Fibroblast of skin of right quadriceps (primary cell): ENCODE measurements around the gene ELMOD1.
"Not testable (repeated sequence)": the region's sequence is repeated elsewhere in the genome, so short reads cannot be mapped to it uniquely, and the experiment has no call there.

ENCODE experiments used
- DNase-seq: peaks from one replicate; pipeline ENCODE4 v3.0.0-alpha.2; 2013

The ELMOD1 gene

DNA sequence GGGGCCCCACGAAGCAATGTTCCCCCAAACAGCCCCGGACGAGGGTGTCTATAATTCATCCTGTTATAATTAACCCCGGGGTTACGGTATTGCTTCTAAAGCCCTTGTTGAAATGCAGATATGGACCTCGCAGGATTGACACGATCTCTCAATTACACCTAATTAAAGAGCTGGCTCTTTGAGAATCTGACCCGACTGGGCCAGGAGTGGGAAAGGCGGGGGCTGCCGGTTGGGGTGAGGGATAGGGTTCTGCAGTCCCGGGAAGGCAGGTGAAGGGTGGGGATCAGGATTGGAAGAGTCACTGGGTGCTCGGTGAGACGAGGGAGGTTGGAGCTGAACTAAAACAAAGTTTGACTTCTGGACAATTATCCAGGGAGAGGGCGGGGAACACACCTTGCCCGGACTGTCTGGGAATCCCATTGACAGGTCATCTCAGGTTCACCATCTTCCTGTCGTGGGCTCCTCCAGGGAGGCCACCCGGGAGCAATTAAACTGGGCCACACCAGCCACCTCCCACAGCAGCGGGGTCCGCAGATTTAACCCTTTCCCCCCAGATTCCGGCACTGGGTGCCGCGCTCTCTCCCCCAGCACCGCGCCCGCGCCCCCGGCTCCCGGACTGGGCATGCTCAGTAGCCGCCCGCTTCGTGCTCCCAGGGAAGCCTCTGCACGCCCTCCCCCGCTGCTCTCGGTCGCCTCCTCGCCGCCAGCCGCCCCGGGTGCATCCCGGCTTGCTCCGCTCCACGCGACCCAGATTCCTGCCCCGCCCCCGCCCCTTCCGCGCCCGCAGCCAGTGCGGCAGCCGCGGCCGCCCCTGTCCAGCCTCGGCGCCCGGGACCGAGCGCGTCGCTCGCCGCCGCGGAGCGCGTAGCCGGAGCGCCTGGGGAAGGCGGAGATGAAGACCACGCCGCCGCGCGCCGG is at the start of gene ELMOD1:
ELMOD1 (plus strand) TSS at position 688 of the 918 bp plus-strand sequence. CDS start 27,043 bp downstream, outside the sequence.
- DNase-seq: peak; percentile 37

DNA sequence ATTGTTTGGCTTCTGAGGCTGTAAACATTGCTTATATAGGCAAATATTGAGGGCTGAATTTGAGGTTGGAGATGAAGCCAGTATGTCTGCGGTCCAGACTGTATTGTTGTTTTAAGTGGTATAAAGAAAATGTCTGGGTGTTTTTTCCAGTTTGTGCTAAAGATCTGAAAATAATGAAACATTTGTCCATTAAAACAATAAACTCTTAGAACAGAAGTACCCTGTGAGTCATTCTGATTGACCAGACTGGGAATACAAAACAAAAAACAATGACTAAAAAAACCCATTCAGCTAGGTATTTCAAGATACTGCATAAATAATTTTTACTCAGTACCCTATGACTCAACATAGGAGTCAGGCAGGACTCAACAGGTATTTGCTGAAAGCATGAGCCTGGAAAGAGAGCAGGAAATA is 45.8 kb upstream of the ELMOD1 start:
- DNase-seq: peak; percentile 17

DNA sequence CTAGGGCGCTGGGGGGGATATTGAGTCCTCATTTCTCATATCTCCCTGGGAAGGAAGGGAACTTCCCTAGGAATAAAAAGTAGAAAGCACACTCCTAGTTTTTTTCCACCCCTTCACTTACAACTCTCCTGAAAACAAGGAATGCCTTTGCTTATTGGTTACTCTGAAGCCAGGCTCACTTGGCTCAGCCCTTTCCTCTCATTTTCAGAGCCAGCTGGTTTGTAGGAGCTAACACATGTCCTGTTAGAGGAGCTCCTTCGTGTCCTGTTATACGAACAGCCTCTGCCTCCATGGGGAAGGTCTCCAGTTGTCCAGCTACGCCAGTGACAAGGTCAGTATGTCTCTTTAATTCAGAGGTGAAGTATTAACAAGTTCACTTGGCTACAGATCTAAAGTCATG is 43.0 kb upstream of the ELMOD1 start:
- no peak for DNase-seq

DNA sequence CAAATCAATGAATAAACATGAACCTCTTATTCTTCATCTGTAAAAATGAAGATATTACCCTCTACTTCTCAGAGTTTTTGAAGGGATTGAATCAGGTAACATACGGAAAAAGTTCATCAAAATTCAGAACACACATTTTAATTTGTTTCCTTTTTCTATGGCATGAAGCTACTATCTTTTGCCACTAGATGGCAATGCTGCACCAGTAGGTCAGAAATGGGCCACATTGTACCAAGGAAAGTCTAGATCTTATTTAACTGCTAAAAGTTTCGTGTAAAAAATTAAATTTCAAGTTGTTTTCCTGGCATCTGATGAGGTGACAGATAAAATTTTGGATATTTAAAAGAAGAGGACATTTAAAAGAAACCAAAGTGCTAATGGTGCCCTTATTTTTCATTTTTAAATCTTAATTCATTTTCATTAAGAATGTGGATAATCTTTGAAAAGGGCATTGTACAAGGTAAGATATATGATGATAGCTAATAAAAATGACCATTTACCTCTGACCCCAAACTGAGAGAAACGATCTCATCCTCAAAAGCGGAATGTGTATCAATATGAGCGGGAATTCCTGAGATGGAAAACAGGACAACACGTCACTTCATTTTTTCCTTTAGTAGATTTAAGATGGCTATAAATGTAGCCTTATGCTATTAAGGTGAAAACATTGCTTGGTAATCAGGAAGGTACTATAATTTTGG is 41.5 kb upstream of the ELMOD1 start:
- peak; percentile 51 for DNase-seq

DNA sequence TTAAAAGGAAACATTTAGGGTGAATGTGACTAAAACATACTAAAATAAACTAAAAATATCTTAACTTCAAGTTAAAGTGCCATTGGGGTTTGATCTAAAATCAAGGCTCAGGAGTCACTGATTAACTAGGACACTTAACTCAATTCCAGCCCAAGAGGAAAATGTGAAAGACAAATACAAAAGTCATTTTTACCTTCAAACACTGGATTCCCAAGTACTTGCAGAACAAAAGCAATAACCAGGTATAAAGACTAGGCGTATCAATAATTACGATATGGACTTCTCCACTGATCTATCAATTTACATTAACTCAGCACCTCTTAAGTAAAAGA is 41.0 kb upstream of the ELMOD1 start:
- no peak for DNase-seq

DNA sequence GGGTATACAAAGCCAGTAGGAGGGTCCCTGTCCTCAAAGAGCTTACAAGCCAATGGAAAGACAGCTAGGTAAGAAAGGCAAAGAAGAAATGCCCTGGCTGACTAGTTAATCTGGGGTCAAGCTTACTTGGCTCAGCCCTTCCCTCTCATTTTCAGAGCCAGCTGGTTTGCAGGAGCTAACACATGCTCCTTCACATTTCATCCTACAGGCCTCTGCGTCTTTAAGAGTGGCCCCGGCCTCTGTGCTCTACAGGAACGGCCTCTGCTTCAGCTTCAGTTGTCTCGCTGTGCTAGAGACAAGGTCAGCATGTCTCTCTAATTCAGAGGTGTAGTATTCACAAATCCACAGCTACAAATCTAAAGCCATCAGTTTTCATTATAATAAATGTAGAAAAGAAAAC is 40.6 kb upstream of the ELMOD1 start:
- no peak for DNase-seq

DNA sequence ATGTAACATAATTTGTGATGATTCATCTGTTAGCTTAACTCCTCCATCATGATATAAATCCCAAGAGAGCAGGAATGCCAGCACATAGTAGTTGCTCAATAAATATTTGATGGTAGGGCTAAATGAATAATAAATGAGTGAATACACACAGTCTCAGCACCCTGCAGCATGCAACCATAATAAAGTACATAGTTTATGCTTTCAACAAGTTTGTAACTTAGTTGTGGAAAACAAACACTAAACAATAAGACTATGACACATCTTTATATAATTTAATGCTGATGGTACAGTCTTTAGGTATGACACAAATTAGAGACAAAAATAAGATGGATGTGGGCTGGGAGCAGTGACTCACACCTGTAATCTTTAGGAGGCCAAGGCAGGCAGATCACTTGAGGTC is 29.3 kb upstream of the ELMOD1 start:
- peak; percentile 89 for DNase-seq

DNA sequence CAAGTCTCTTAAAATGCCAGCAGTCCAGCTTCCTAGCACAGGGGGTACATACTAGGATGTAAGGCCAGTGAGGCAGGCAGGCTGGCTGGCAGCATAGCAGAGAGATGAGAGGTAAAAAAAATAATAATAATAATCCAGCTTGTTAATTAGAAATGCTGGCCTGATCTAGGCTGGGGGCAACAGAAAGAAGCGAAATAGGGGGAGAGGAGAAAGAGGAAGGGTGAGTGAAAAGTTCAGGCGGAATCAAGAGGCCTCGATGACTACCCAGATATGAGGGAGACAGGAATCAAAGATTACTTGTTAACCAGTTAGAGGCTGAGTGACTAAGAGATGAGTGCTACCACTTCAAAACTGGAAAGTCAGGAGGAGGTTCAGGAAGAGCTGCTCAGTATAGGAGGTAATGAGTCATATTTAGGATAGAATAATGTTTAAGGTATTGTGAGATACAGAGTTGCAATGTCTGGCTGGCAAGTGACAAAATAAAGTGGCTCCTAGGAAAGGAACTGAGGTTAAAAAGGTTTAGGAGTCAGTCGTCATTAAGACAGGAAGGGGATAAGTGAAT is 28.2 kb upstream of the ELMOD1 start:
- peak; percentile 88 for DNase-seq

DNA sequence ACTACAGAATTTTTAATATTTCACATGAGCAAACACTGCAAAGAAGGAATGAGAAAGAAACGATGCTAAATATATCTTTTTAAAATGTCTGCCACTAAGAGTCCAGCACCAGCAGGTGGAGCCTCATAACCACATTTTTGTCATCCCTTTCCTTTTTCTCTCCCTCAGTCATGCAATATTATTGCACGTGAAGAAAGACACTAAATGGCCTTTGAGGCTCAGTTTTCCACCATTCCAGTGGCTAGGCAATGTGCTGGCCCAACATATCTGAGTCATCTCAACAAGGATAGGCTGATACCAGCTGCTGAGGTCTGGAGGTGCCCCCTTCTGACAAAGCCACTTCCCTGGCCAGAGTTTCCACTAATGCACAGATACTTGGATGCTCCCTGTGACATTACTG is 27.2 kb upstream of the ELMOD1 start:
- DNase-seq: peak; percentile 68

DNA sequence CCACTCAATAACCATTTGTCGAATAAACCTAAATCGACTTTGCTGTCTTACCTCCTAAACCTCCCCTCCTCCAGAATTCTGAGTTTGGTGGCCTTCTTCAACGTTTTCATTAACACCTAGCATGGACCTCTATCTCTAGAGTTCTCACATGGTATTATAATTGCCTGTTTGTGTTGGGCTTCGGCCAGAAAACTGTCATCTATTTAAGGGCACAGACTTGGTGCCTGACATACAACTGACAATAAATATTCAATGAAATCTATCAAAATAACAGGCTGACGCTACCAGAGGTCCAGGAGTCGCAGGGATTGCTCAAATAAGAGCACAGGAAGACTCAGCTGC is 26.1 kb upstream of the ELMOD1 start:
- no peak for DNase-seq

DNA sequence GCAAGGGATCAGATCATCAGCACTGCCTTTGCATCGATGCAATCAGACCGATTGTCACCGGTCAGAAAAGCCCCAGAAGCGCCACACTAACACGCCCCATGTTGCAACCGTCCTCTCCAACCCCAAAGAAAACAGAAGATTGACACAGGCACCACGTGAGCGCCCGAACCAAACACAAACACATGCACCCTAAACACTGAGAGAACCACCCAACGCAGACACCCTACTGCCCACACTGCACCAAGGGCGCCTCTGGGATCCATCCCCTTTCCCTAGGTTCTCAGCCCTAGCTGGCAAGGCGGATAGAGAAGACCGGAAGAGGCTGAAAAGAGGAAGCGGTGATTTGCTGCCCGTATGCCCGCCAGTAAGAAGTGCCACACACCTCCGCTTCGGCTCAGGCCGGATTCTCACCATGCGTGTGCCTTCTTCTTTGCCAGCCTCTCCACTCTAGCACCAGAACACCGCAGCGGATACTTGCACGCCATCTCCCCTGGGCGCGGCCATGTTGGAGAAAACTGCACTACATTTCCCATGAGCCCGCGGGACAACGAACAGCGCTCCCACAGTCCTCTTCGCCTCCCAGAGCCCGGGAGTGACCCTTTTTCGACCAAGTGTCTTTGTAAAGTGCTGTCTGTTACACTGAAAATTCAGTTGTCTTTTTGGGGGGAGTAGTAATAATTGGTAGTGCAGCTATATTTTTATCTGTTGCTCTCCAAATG is 25.6 kb upstream of the ELMOD1 start, which contains the start of gene ALKBH8:
ALKBH8 (minus strand) TSS at position 517 of the 719 bp plus-strand sequence. CDS start 4,842 bp downstream, outside the sequence.
- peak; percentile 61 for DNase-seq

DNA sequence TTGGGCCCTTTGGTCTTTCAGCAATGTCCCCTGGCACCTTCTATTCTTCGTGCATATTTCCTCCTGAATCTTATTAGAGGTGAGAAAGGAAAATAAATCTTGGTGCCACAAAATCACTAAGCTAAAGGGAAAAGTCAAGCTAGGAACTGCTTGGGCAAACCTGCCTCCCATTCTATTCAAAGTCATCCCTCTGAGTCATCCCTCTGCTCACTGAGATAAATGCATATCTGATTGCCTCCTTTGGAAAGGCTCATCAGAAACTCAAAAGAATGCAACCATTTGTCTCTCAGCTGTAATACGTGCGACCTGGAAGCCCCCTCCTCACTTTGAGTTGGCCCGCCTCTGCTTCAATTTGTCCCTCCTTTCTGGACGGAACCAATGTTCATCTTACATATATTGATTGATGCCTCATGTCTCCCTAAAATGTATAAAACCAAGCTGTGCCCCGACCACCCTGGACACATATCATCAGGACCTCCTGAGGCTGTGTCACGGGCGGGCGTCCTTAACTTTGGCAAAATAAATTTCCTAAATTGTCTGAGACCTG is 24.9 kb upstream of the ELMOD1 start:
- not testable (repeated sequence) for DNase-seq

DNA sequence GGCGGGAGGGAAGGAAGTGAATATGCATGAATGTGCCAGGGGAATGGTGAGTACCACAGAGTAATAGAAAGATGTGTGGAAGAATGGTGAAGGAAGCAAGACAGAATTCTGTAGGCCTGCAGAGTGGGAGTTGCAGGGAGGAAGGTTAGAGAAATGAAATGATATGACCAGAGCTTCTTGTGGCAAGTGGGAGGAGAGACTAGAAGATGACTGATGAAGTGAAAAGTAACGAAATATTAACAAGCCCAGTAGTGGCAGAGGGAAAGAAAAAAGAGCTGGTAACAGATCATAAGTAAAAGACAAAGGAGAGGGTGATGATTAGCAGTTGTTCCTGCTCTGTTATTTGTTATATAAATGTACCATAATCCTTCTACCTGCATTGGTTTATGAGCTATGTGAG is 24.4 kb upstream of the ELMOD1 start:
- DNase-seq: no peak

DNA sequence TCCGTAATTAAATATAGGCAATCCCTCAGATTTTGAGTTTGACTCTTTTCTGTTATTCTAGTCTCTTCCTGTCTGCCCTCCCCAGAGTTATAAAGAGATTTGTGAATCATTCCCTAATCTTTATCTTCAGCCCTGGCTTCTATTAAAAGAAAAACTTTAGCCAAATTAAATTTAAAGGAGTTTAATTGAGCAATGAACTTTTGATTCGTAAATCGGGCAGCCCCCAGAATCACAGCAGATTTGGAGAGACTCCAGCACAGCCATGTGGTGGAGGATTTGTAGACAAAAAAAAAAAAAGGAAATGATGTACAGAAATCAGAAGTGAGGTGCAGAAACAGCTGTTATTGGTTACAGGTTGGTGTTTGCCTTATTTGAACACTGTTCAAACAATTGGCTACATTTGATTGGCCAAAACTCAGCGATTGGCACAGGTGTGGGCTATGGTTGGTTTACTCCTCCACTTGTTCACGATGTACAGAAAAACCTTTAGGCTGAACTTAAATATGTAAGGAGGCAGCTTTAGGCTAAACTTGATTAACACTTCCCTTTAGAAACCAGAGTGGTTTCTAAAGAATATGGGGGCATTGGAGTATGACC is 23.1 kb upstream of the ELMOD1 start:
- DNase-seq: no peak

DNA sequence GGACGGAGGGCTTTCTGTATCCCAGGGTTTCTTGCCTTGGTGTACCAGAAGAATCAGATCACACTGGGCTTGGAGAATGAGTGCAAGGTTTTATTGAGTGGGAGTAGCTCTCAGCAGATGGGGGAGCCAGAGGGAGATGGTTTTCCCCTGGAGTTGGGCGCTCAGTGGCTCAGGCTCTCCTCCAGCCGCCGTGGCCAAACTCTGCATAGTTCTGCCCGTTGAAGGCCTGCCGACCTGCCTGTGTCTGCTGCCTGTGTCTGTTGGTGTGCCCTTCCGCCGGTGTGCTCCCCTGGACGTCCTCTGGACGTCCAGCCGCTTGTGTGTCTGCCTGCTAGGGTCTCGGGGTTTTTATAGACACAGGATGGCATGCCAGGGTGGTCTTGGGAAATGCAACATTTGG is 20.9 kb upstream of the ELMOD1 start:
- no peak for DNase-seq

DNA sequence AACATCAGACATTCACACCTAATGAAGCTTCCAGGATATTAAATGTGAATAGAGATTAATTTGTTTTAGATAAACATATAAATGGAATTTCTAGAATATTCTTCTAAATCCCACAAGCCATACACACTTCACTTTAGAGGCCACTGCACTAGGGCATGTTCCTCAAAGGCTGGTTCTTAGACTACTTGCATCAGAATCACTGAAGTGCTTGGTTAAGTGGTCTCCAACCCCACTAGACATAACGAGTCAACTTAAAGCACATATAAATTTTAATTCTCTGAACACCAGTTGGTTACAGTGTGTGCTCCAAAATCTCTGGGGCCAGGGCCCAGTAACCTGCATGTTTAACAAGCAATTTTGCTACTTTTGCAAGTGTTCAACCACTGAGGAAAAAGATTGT is 17.5 kb upstream of the ELMOD1 start:
- no peak for DNase-seq

DNA sequence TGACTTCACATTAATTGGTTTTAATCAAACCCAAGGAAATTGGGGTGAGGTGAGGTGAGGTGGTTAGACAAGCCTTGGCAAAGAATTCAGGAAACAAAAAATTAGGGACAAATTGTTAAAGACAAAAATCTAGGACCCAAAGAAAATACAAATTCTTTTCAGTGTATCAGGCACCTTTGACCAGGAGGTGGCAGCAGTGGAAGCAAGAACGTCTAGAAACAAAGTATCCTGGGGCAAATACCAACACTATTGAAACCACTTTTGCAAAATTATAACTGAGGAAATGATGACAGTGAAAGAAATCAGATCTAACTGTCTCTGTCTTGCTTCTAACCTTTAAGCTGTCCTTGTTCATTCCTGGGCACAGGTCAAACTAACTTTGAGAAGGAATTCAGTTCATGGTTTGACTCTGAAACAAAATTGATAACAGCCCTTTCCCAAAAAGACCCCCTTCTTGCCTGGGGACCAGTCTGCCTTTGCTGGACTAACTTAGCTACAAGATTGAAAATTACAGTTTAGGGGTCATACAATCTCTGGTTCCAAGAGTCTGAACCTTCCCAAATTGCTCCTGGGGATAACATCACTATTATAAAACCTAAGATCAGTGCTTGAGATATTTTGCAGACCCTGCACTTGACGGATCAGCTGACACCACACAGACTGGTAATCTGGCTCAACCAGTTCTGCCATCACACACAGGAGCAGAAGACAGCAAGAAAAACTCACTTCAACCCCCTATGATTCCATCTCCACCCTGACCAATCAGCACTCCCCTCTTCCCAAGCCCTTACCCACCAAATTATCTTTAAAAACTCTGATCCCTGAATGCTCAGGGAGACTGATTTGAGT is 14.2 kb upstream of the ELMOD1 start:
- DNase-seq: peak; percentile 50

DNA sequence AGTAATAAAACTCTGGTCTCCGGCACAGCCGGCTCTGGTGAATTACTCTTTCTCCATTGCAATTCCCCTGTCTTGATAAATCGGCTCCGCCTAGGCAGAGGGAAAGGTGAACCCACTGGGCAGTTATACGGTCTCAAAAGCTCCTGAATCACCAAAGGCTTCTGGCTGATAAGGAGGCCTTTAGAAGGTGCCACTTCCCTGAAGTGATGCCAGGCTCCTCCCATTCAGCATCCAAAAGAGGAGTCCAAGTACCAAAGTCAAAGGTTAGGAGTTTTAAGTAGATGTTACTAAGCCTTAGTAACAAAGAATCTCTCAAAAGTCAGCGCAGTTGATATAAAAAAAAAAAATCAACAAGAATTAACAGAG is 13.6 kb upstream of the ELMOD1 start:
- DNase-seq: no peak

DNA sequence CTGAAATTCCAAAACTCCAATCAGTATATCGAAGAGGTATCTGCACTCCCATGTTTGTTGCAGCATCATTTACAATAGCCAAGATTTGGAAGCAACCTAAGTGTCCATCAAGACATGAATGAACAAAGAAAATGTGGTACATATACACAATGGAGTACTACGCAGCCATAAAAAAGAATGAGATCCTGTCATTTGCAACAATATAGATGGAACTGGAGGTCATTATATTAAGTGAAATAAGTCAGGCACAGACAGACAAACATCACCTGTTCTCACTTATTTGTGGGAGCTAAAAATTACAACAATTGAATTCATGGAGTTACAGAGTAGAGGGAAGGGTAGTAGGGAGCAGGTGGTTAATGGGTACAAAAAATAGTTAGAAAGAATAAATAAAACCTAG is 11.8 kb upstream of the ELMOD1 start:
- DNase-seq: not testable (repeated sequence)

DNA sequence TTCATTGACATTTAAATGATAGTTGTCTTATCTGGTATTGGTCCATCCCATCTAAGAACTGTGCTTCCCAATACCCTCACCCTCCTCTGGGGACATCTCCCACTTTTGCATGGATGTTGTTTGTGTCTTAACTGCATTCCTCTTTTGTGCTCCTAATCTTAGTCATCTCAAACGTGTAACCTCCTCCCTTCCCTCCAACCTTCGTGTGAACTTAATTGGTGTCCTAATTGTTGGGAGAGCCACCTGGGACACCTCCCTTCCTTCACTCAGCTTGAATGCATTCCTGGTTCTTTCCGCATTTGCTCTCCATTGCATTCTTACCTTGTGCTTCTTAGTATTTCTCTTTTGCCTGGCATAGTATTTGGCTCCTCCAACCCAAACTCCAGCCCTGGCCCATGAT is 9.8 kb upstream of the ELMOD1 start:
- no peak for DNase-seq

DNA sequence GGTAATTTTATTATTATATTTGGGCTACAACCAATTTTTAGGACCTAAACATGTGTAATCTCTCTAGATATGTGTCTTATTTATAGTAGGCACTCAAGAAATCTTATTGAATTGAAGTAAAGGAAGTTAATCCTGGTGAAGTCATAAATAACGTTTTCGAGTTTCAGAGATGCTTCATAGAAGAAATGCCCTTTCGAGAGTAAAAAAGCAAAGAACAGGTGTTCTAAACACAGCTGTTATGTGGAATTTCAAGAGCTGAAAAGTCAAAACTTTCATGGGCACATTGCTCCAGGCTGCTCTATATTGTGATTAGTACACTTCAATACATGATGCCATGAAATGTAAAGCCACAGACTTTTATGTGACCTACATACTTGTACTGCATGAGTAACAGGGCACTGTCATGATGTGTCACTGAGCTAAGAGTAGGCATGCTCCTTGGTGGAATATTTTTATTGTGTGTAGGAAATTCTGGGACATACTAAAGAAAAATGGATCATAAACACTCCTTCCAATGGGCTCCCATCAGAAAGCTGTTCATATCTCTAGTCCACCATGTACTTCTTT is 7.2 kb upstream of the ELMOD1 start:
- peak; percentile 44 for DNase-seq
